Measurements from ENCODE around the gene ENOSF1. TPM values are rescaled to one million over a fixed set of nuclear protein-coding genes. Genes with fewer than 3 reads are reported as not detected.

Gene ENOSF1
- total and polyA plus RNA-seq, 2 donors (not counting 1 experiment from before 2014, with no cell fraction given), result 8.0 to 34.8 TPM

GRCh38 chr18:671405-671804 is 41.0 kb downstream of the ENOSF1 start:
- Histone ChIP-seq H2AFZ (ENCODE audit: insufficient read depth, low read depth, low read length, poor library complexity, severe bottlenecking) (no peak overlapping the region), H3K79me2 (ENCODE audit: control insufficient read depth, insufficient read depth, low read length) (no peaks in the 10 kb centered on the region), H3K36me3 (replicated peaks in 1 of 2; ENCODE audit: control extremely low read depth in 1 of 2, control insufficient read depth in 1 of 2, extremely low read depth in 1 of 2, insufficient read depth in 2 of 2, low read length in 1 of 2) (peaks cover 0 to 2% of the 10 kb centered on the region in 2 experiments), H3K27ac (ENCODE audit: low read length in 2 of 2) (no peak overlapping the region), H3K9me3 (ENCODE audit: control extremely low read depth in 1 of 3, control insufficient read depth in 2 of 3, insufficient read depth in 1 of 3, low read length in 2 of 3) (no peaks in the 10 kb centered on the region), H3K27me3 (replicated peaks in 1 of 4; ENCODE audit: control extremely low read depth in 1 of 4, control insufficient read depth in 3 of 4, insufficient read depth in 4 of 4, low read length in 3 of 4) (no peaks in the 10 kb centered on the region), H3K4me3 (ENCODE audit: control extremely low read depth in 1 of 5, extremely low read depth in 1 of 5, insufficient read depth in 1 of 5, low read depth in 2 of 5, low read length in 4 of 5) (no peak overlapping the region), H4K20me1 (ENCODE audit: control insufficient read depth, insufficient read depth, low read length, poor library complexity, severe bottlenecking) (no peaks in the 10 kb centered on the region), H3K4me2 (replicated peaks; ENCODE audit: low read depth, low read length, poor library complexity, severe bottlenecking) (no peak overlapping the region), H3K9ac (ENCODE audit: low read length) (no peak overlapping the region), H3K4me1 (ENCODE audit: control insufficient read depth in 2 of 2, insufficient read depth in 2 of 2, low read length in 2 of 2) (no peaks in the 10 kb centered on the region)
- ChIA-PET POLR2A (no interaction called here), CTCF (no interaction called here)
- no peak for DNase-seq
- TF ChIP-seq CTCF (IDR thresholded peaks at IDR 0.05) (no peak), EZH2 (IDR thresholded peaks at IDR 0.05; ENCODE audit: borderline replicate concordance, insufficient read depth, low read depth, low read length, poor library complexity, severe bottlenecking) (no peak)
- H3K27me3 Mint-ChIP-seq, result no peaks in the 10 kb centered on the region
- no peaks in the 10 kb centered on the region for H3K4me1 Mint-ChIP-seq
- no peak for ATAC-seq (ENCODE audit: low read depth)
- no CpG with 5 or more reads among the region's 1 CpG for WGBS (ENCODE audit: insufficient coverage)
- H3K4me3 Mint-ChIP-seq, result no peak overlapping the region
- peaks cover 2% of the 10 kb centered on the region for H3K9me3 Mint-ChIP-seq (ENCODE audit: insufficient read depth)
- H3K27ac Mint-ChIP-seq, result no peak overlapping the region
- intact Hi-C loops (cut with micrococcal nuclease), result no loop called here

GRCh38 chr18:670522-670921 is 41.9 kb downstream of the ENOSF1 start:
- Histone ChIP-seq H3K4me2 (replicated peaks; ENCODE audit: low read depth, low read length, poor library complexity, severe bottlenecking) (no peak overlapping the region), H3K9me3 (ENCODE audit: control extremely low read depth in 1 of 3, control insufficient read depth in 2 of 3, insufficient read depth in 1 of 3, low read length in 2 of 3) (no peaks in the 10 kb centered on the region), H2AFZ (ENCODE audit: insufficient read depth, low read depth, low read length, poor library complexity, severe bottlenecking) (no peak overlapping the region), H3K4me1 (ENCODE audit: control insufficient read depth in 2 of 2, insufficient read depth in 2 of 2, low read length in 2 of 2) (no peaks in the 10 kb centered on the region), H3K27ac (ENCODE audit: low read length in 2 of 2) (no peak overlapping the region), H3K4me3 (ENCODE audit: control extremely low read depth in 1 of 5, extremely low read depth in 1 of 5, insufficient read depth in 1 of 5, low read depth in 2 of 5, low read length in 4 of 5) (no peak overlapping the region), H4K20me1 (ENCODE audit: control insufficient read depth, insufficient read depth, low read length, poor library complexity, severe bottlenecking) (no peaks in the 10 kb centered on the region), H3K9ac (ENCODE audit: low read length) (no peak overlapping the region), H3K79me2 (ENCODE audit: control insufficient read depth, insufficient read depth, low read length) (no peaks in the 10 kb centered on the region), H3K27me3 (replicated peaks in 1 of 4; ENCODE audit: control extremely low read depth in 1 of 4, control insufficient read depth in 3 of 4, insufficient read depth in 4 of 4, low read length in 3 of 4) (no peaks in the 10 kb centered on the region), H3K36me3 (replicated peaks in 1 of 2; ENCODE audit: control extremely low read depth in 1 of 2, control insufficient read depth in 1 of 2, extremely low read depth in 1 of 2, insufficient read depth in 2 of 2, low read length in 1 of 2) (peaks cover 0 to 2% of the 10 kb centered on the region in 2 experiments)
- Mint-ChIP-seq H3K27me3 (no peaks in the 10 kb centered on the region), H3K9me3 (ENCODE audit: insufficient read depth) (peaks cover 2% of the 10 kb centered on the region), H3K27ac (no peak overlapping the region), H3K4me1 (no peaks in the 10 kb centered on the region), H3K4me3 (no peak overlapping the region)
- ATAC-seq (ENCODE audit: low read depth) (no peak), DNase-seq (no peak)
- ChIA-PET CTCF (no interaction called here), POLR2A (no interaction called here)
- TF ChIP-seq CTCF (IDR thresholded peaks at IDR 0.05) (no peak), EZH2 (IDR thresholded peaks at IDR 0.05; ENCODE audit: borderline replicate concordance, insufficient read depth, low read depth, low read length, poor library complexity, severe bottlenecking) (no peak)
- intact Hi-C loops (cut with micrococcal nuclease), result no loop called here
- 94% methylated on average over 11 of the region's 11 CpGs for WGBS (ENCODE audit: insufficient coverage)
